HG02798 (cell line): ENCODE measurements around the gene PDGFRA.

ENCODE experiments used
- ATAC-seq: cut with Tn5 transposase; IDR thresholded peaks from one replicate; pipeline ENCODE4 v1.9.1; 2021; ENCODE audit warnings: mild to moderate bottlenecking; ENCODE audit not compliant: unreplicated experiment, poor library complexity

PDGFRA gene

GRCh38 chr4:54254915-54255246 lies 25.8 kb downstream of the PDGFRA start:
- ATAC-seq: no peak

- ATAC-seq: no peak
Observed at GRCh38 chr4:54255881-54256280, 26.8 kb downstream of the PDGFRA start.

- ATAC-seq: no peak
Observed at GRCh38 chr4:54256491-54257486, 27.7 kb downstream of the PDGFRA start.

- ATAC-seq: no peak
Observed at GRCh38 chr4:54265366-54265765, 36.3 kb downstream of the PDGFRA start.

GRCh38 chr4:54268151-54268550 lies 39.1 kb downstream of the PDGFRA start:
- no peak for ATAC-seq

- ATAC-seq: no peak
Observed at GRCh38 chr4:54271464-54271863, 42.4 kb downstream of the PDGFRA start.

- no peak for ATAC-seq
Observed at GRCh38 chr4:54272051-54272450, 43.0 kb downstream of the PDGFRA start.

GRCh38 chr4:54274264-54274663 lies 45.2 kb downstream of the PDGFRA start:
- no peak for ATAC-seq

- ATAC-seq: no peak
Observed at GRCh38 chr4:54274795-54275665, 45.9 kb downstream of the PDGFRA start.

GRCh38 chr4:54276641-54277430 lies 47.7 kb downstream of the PDGFRA start:
- ATAC-seq: no peak

- no peak for ATAC-seq
Observed at GRCh38 chr4:54277691-54278090, 48.6 kb downstream of the PDGFRA start.

- no peak for ATAC-seq
Observed at GRCh38 chr4:54278216-54278615, 49.1 kb downstream of the PDGFRA start.

- ATAC-seq: no peak
Observed at GRCh38 chr4:54281054-54281766, 52.1 kb downstream of the PDGFRA start.

- no peak for ATAC-seq
Observed at GRCh38 chr4:54282837-54283236, 53.7 kb downstream of the PDGFRA start.

- ATAC-seq: no peak
Observed at GRCh38 chr4:54289316-54289715, 60.2 kb downstream of the PDGFRA start.

GRCh38 chr4:54290980-54291379 lies 61.9 kb downstream of the PDGFRA start:
- ATAC-seq: no peak

- no peak for ATAC-seq
Observed at GRCh38 chr4:54296548-54297203, 67.6 kb downstream of the PDGFRA start.

GRCh38 chr4:54308110-54308509 lies 79.0 kb downstream of the PDGFRA start:
- no peak for ATAC-seq
